Measurements from ENCODE around the gene PTPN14.

Gene PTPN14

GRCh38 chr1:214360525-214361164, 190.8 kb downstream of the PTPN14 start:
- Mint-ChIP-seq H3K27ac (no peak overlapping the region), H3K9me3 (no peaks in the 10 kb centered on the region), H3K4me3 (no peak overlapping the region), H3K4me1 (ENCODE audit: low read depth) (peaks cover 4% of the 10 kb centered on the region), H3K36me3 (ENCODE audit: low read depth) (no peaks in the 10 kb centered on the region), H3K27me3 (peaks cover 61% of the 10 kb centered on the region)
- no peak for DNase-seq

- Mint-ChIP-seq H3K4me3 (no peak overlapping the region), H3K9me3 (no peaks in the 10 kb centered on the region), H3K4me1 (ENCODE audit: low read depth) (peaks cover 4% of the 10 kb centered on the region), H3K27ac (no peak overlapping the region), H3K27me3 (peaks cover 64% of the 10 kb centered on the region), H3K36me3 (ENCODE audit: low read depth) (no peaks in the 10 kb centered on the region)
- DNase-seq: no peak
These were observed 191.3 kb downstream of the PTPN14 start for GRCh38 chr1:214360116-214360515.

GRCh38 chr1:214354440-214355148, 196.8 kb downstream of the PTPN14 start:
- no peak for DNase-seq
- no peaks in the 10 kb centered on the region for H3K4me1 Mint-ChIP-seq (ENCODE audit: low read depth)
- H3K36me3 Mint-ChIP-seq (ENCODE audit: low read depth): no peaks in the 10 kb centered on the region

GRCh38 chr1:214352838-214353237, 198.6 kb downstream of the PTPN14 start:
- Mint-ChIP-seq H3K36me3 (ENCODE audit: low read depth) (no peaks in the 10 kb centered on the region), H3K4me3 (no peak overlapping the region), H3K9me3 (no peaks in the 10 kb centered on the region), H3K27ac (no peak overlapping the region), H3K27me3 (peaks cover 15% of the 10 kb centered on the region), H3K4me1 (ENCODE audit: low read depth) (no peaks in the 10 kb centered on the region)
- no peak for DNase-seq

More at GRCh38 chr1:214354440-214355148, 196.8 kb downstream of the PTPN14 start:
- H3K27me3 Mint-ChIP-seq: peaks cover 20% of the 10 kb centered on the region
- H3K4me3 Mint-ChIP-seq: no peak overlapping the region
- no peak overlapping the region for H3K27ac Mint-ChIP-seq
- H3K9me3 Mint-ChIP-seq: no peaks in the 10 kb centered on the region

GRCh38 chr1:214351551-214352277, 199.7 kb downstream of the PTPN14 start:
- DNase-seq: no peak
- H3K27ac Mint-ChIP-seq: no peak overlapping the region

GRCh38 chr1:214349781-214350180, 201.6 kb downstream of the PTPN14 start:
- Mint-ChIP-seq H3K27me3 (no peaks in the 10 kb centered on the region), H3K36me3 (ENCODE audit: low read depth) (peaks cover 11% of the 10 kb centered on the region), H3K27ac (no peak overlapping the region), H3K9me3 (peaks cover 6% of the 10 kb centered on the region), H3K4me1 (ENCODE audit: low read depth) (no peaks in the 10 kb centered on the region), H3K4me3 (no peak overlapping the region)
- no peak for DNase-seq

More at GRCh38 chr1:214351551-214352277, 199.7 kb downstream of the PTPN14 start:
- Mint-ChIP-seq H3K4me3 (no peak overlapping the region), H3K9me3 (no peaks in the 10 kb centered on the region), H3K27me3 (peaks cover 7% of the 10 kb centered on the region), H3K4me1 (ENCODE audit: low read depth) (no peaks in the 10 kb centered on the region), H3K36me3 (ENCODE audit: low read depth) (peaks cover 2% of the 10 kb centered on the region)

- Mint-ChIP-seq H3K4me1 (ENCODE audit: low read depth) (no peaks in the 10 kb centered on the region), H3K9me3 (peaks cover 12% of the 10 kb centered on the region), H3K27ac (no peak overlapping the region), H3K4me3 (no peak overlapping the region), H3K36me3 (ENCODE audit: low read depth) (peaks cover 18% of the 10 kb centered on the region), H3K27me3 (no peaks in the 10 kb centered on the region)
- no peak for DNase-seq
These were observed 202.4 kb downstream of the PTPN14 start for GRCh38 chr1:214349008-214349407.

- Mint-ChIP-seq H3K36me3 (ENCODE audit: low read depth) (peaks cover 46% of the 10 kb centered on the region), H3K9me3 (peaks cover 16% of the 10 kb centered on the region), H3K4me1 (ENCODE audit: low read depth) (no peaks in the 10 kb centered on the region), H3K4me3 (no peak overlapping the region), H3K27me3 (no peaks in the 10 kb centered on the region), H3K27ac (no peak overlapping the region)
- DNase-seq: no peak
These were observed 206.5 kb downstream of the PTPN14 start for GRCh38 chr1:214344897-214345296.

- no peak for DNase-seq
- H3K36me3 Mint-ChIP-seq (ENCODE audit: low read depth): peaks cover 63% of the 10 kb centered on the region
- H3K4me1 Mint-ChIP-seq (ENCODE audit: low read depth): no peaks in the 10 kb centered on the region
- H3K27me3 Mint-ChIP-seq: no peaks in the 10 kb centered on the region
- no peak overlapping the region for H3K27ac Mint-ChIP-seq
- peaks cover 16% of the 10 kb centered on the region for H3K9me3 Mint-ChIP-seq
- no peak overlapping the region for H3K4me3 Mint-ChIP-seq
These were observed 208.9 kb downstream of the PTPN14 start for GRCh38 chr1:214342525-214342924.

GRCh38 chr1:214341932-214342331, 209.5 kb downstream of the PTPN14 start:
- Mint-ChIP-seq H3K4me3 (no peak overlapping the region), H3K9me3 (peaks cover 16% of the 10 kb centered on the region), H3K27me3 (no peaks in the 10 kb centered on the region), H3K4me1 (ENCODE audit: low read depth) (no peaks in the 10 kb centered on the region), H3K36me3 (ENCODE audit: low read depth) (peaks cover 67% of the 10 kb centered on the region), H3K27ac (no peak overlapping the region)
- DNase-seq: no peak

GRCh38 chr1:214341459-214341858, 209.9 kb downstream of the PTPN14 start:
- H3K4me3 Mint-ChIP-seq: no peak overlapping the region
- H3K36me3 Mint-ChIP-seq (ENCODE audit: low read depth): peaks cover 72% of the 10 kb centered on the region
- H3K27me3 Mint-ChIP-seq: no peaks in the 10 kb centered on the region
- H3K4me1 Mint-ChIP-seq (ENCODE audit: low read depth): no peaks in the 10 kb centered on the region
- peaks cover 16% of the 10 kb centered on the region for H3K9me3 Mint-ChIP-seq
- H3K27ac Mint-ChIP-seq: no peak overlapping the region
- DNase-seq: no peak

- no peak overlapping the region for H3K27ac Mint-ChIP-seq
- peaks cover 2% of the 10 kb centered on the region for H3K9me3 Mint-ChIP-seq
- no peak for DNase-seq
- H3K4me1 Mint-ChIP-seq (ENCODE audit: low read depth): no peaks in the 10 kb centered on the region
- H3K4me3 Mint-ChIP-seq: no peak overlapping the region
- H3K27me3 Mint-ChIP-seq: no peaks in the 10 kb centered on the region
- H3K36me3 Mint-ChIP-seq (ENCODE audit: low read depth): peaks cover 72% of the 10 kb centered on the region
These were observed 213.2 kb downstream of the PTPN14 start for GRCh38 chr1:214338212-214338611.

- peaks cover 71% of the 10 kb centered on the region for H3K36me3 Mint-ChIP-seq (ENCODE audit: low read depth)
- H3K4me1 Mint-ChIP-seq (ENCODE audit: low read depth): no peaks in the 10 kb centered on the region
- H3K4me3 Mint-ChIP-seq: no peak overlapping the region
- no peaks in the 10 kb centered on the region for H3K9me3 Mint-ChIP-seq
- no peaks in the 10 kb centered on the region for H3K27me3 Mint-ChIP-seq
- H3K27ac Mint-ChIP-seq: no peak overlapping the region
- DNase-seq: no peak
These were observed 213.9 kb downstream of the PTPN14 start for GRCh38 chr1:214337511-214337910.

GRCh38 chr1:214337015-214337414, 214.4 kb downstream of the PTPN14 start:
- H3K9me3 Mint-ChIP-seq: no peaks in the 10 kb centered on the region
- DNase-seq: no peak
- H3K4me1 Mint-ChIP-seq (ENCODE audit: low read depth): no peaks in the 10 kb centered on the region
- peaks cover 66% of the 10 kb centered on the region for H3K36me3 Mint-ChIP-seq (ENCODE audit: low read depth)
- no peaks in the 10 kb centered on the region for H3K27me3 Mint-ChIP-seq
- H3K27ac Mint-ChIP-seq: no peak overlapping the region
- no peak overlapping the region for H3K4me3 Mint-ChIP-seq

GRCh38 chr1:214335567-214335966, 215.8 kb downstream of the PTPN14 start:
- H3K4me1 Mint-ChIP-seq (ENCODE audit: low read depth): no peaks in the 10 kb centered on the region
- H3K4me3 Mint-ChIP-seq: no peak overlapping the region
- no peaks in the 10 kb centered on the region for H3K9me3 Mint-ChIP-seq
- no peak for DNase-seq
- peaks cover 75% of the 10 kb centered on the region for H3K36me3 Mint-ChIP-seq (ENCODE audit: low read depth)
- H3K27ac Mint-ChIP-seq: no peak overlapping the region
- no peaks in the 10 kb centered on the region for H3K27me3 Mint-ChIP-seq
